Measurements from ENCODE around the gene LRCH4.

GRCh38 chr7:100552532-100552931 is 33.4 kb downstream of the LRCH4 start:
- TF ChIP-seq, protein P1, sequence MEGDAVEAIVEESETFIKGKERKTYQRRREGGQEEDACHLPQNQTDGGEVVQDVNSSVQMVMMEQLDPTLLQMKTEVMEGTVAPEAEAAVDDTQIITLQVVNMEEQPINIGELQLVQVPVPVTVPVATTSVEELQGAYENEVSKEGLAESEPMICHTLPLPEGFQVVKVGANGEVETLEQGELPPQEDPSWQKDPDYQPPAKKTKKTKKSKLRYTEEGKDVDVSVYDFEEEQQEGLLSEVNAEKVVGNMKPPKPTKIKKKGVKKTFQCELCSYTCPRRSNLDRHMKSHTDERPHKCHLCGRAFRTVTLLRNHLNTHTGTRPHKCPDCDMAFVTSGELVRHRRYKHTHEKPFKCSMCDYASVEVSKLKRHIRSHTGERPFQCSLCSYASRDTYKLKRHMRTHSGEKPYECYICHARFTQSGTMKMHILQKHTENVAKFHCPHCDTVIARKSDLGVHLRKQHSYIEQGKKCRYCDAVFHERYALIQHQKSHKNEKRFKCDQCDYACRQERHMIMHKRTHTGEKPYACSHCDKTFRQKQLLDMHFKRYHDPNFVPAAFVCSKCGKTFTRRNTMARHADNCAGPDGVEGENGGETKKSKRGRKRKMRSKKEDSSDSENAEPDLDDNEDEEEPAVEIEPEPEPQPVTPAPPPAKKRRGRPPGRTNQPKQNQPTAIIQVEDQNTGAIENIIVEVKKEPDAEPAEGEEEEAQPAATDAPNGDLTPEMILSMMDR (IDR thresholded peaks at IDR 0.05) = no peak
- no peak for TF ChIP-seq POLR2AphosphoS5 (IDR thresholded peaks at IDR 0.05)

Data from upper lobe of left lung (tissue), 4 donors.